ENCODE data around the gene SCYL3.

DNA sequence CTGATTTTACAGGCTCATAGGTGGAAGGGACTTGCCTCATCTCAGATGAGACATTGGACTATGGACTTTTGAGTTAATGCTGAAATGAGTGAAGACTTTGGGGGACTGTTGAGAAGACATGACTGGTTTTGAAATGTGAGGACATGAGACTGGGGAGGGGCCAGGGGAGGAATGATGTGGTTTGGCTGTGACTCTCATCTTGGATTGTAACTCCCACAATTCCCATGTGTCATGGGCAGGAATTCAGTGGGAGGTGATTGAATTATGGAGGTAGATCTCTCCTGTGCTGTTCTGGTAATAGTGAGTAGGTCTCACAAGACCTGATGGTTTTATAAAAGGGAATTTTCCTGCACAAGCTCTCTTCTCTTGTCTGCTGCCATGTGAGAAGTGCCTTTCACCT, 20.8 kb downstream of the SCYL3 start:
- TF ChIP-seq POLR2AphosphoS5 (IDR thresholded peaks at IDR 0.05) = no peak
- no peak for TF ChIP-seq EP300 (IDR thresholded peaks at IDR 0.05)
